ENCODE data around the gene ECT2. TPM values are rescaled to one million over a fixed set of nuclear protein-coding genes. Genes with fewer than 3 reads are reported as not detected.
"Not testable (repeated sequence)": the region's sequence is repeated elsewhere in the genome, so short reads cannot be mapped to it uniquely, and the experiment has no call there.

The ECT2 gene
- polyA plus RNA-seq, 1 donor from 2014 or later = 6.3 TPM

- H4K20me1 ChIP-seq (ENCODE audit: insufficient read depth) = no peaks in the 10 kb centered on the region
- no peak overlapping the region for H3K9ac ChIP-seq (ENCODE audit: low read length)
- no peaks in the 10 kb centered on the region for H3K79me2 ChIP-seq (replicated peaks; ENCODE audit: insufficient read depth, low read length)
- TF ChIP-seq EP300 (conservative IDR thresholded peaks at IDR 0.05; ENCODE audit: poor library complexity, severe bottlenecking) (no peak), TAF1 (IDR thresholded peaks at IDR 0.05; ENCODE audit: low read depth) (no peak), MXI1 (conservative IDR thresholded peaks at IDR 0.05; ENCODE audit: poor library complexity, severe bottlenecking) (no peak), POLR2AphosphoS5 (IDR thresholded peaks at IDR 0.05) (no peak), REST (IDR thresholded peaks at IDR 0.05; ENCODE audit: borderline replicate concordance) (no peak), RAD21 (conservative IDR thresholded peaks at IDR 0.05) (no peak), EZH2 (IDR thresholded peaks at IDR 0.05; ENCODE audit: borderline replicate concordance, insufficient read depth, low read length, poor library complexity, severe bottlenecking) (no peak)
- no peak overlapping the region for H3K27ac ChIP-seq (ENCODE audit: low read length)
- no peaks in the 10 kb centered on the region for H3K9me3 ChIP-seq (ENCODE audit: low read length)
- H3K9me2 ChIP-seq (ENCODE audit: insufficient read depth, low read length) = no peaks in the 10 kb centered on the region
- H3K4me3 ChIP-seq (ENCODE audit: low read length) = no peak overlapping the region
- H3F3A ChIP-seq (ENCODE audit: insufficient read depth, low read length, poor library complexity, severe bottlenecking) = no peaks in the 10 kb centered on the region
- H3K4me2 ChIP-seq (ENCODE audit: low read length) = no peak overlapping the region
- no peaks in the 10 kb centered on the region for H3K36me3 ChIP-seq (ENCODE audit: insufficient read depth, low read length)
- H3K27me3 ChIP-seq (ENCODE audit: insufficient read depth, low read depth, low read length) = no peaks in the 10 kb centered on the region
- H2AFZ ChIP-seq (ENCODE audit: low read depth, low read length) = no peak overlapping the region
These were observed 34.0 kb upstream of the ECT2 start for GRCh38 chr3:172716476-172716875.

- Histone ChIP-seq H3K9me3 (ENCODE audit: low read length) (no peaks in the 10 kb centered on the region), H3K9ac (ENCODE audit: low read length) (no peak overlapping the region), H4K20me1 (ENCODE audit: insufficient read depth) (no peaks in the 10 kb centered on the region), H3K79me2 (replicated peaks; ENCODE audit: insufficient read depth, low read length) (no peaks in the 10 kb centered on the region), H3K36me3 (ENCODE audit: insufficient read depth, low read length) (no peaks in the 10 kb centered on the region), H3K4me3 (ENCODE audit: low read length) (no peak overlapping the region), H2AFZ (ENCODE audit: low read depth, low read length) (no peak overlapping the region), H3K4me2 (ENCODE audit: low read length) (no peak overlapping the region), H3K27ac (ENCODE audit: low read length) (no peak overlapping the region), H3F3A (ENCODE audit: insufficient read depth, low read length, poor library complexity, severe bottlenecking) (no peaks in the 10 kb centered on the region), H3K27me3 (ENCODE audit: insufficient read depth, low read depth, low read length) (no peaks in the 10 kb centered on the region), H3K9me2 (ENCODE audit: insufficient read depth, low read length) (no peaks in the 10 kb centered on the region)
- no peak for TF ChIP-seq SMC3 (conservative IDR thresholded peaks at IDR 0.05; ENCODE audit: poor library complexity)
- no peak for TF ChIP-seq MXI1 (conservative IDR thresholded peaks at IDR 0.05; ENCODE audit: poor library complexity, severe bottlenecking)
- no peak for TF ChIP-seq POLR2AphosphoS5 (IDR thresholded peaks at IDR 0.05)
- TF ChIP-seq RAD21 (conservative IDR thresholded peaks at IDR 0.05) = no peak
- no peak for TF ChIP-seq EP300 (conservative IDR thresholded peaks at IDR 0.05; ENCODE audit: poor library complexity, severe bottlenecking)
- TF ChIP-seq EZH2 (IDR thresholded peaks at IDR 0.05; ENCODE audit: borderline replicate concordance, insufficient read depth, low read length, poor library complexity, severe bottlenecking) = no peak
These were observed 32.9 kb upstream of the ECT2 start for GRCh38 chr3:172717493-172718088.

- H3K36me3 ChIP-seq (ENCODE audit: insufficient read depth, low read length); H3K4me2 ChIP-seq (ENCODE audit: low read length); H3K4me3 ChIP-seq (ENCODE audit: low read length); H3F3A ChIP-seq (ENCODE audit: insufficient read depth, low read length, poor library complexity, severe bottlenecking); H3K79me2 ChIP-seq (replicated peaks; ENCODE audit: insufficient read depth, low read length); H2AFZ ChIP-seq (ENCODE audit: low read depth, low read length); H4K20me1 ChIP-seq (ENCODE audit: insufficient read depth); H3K9me3 ChIP-seq (ENCODE audit: low read length); H3K27me3 ChIP-seq (ENCODE audit: insufficient read depth, low read depth, low read length); H3K9ac ChIP-seq (ENCODE audit: low read length); H3K9me2 ChIP-seq (ENCODE audit: insufficient read depth, low read length); H3K27ac ChIP-seq (ENCODE audit: low read length): not testable (repeated sequence)
These were observed 27.9 kb upstream of the ECT2 start for GRCh38 chr3:172722536-172723040.
